A549 treated with CpdA at 1 μM for 4 hours (cell line): ENCODE measurements around the gene FAXC. TPM values are rescaled to one million over a fixed set of nuclear protein-coding genes. Genes with fewer than 3 reads are reported as not detected.

ENCODE experiments used
- total RNA-seq: library from RNA; stranded (reverse); fragments of 200-300 nt; extraction: Qiagen RNA extraction; gene quantifications from 5 replicates; pipeline ENCODE4 v1.2.3, GENCODE V29; 2022; ENCODE audit warnings: low read depth

FAXC gene
- total RNA-seq, result 6.4 to 8.1 TPM (median 6.8 TPM) in 5 replicates

DNA sequence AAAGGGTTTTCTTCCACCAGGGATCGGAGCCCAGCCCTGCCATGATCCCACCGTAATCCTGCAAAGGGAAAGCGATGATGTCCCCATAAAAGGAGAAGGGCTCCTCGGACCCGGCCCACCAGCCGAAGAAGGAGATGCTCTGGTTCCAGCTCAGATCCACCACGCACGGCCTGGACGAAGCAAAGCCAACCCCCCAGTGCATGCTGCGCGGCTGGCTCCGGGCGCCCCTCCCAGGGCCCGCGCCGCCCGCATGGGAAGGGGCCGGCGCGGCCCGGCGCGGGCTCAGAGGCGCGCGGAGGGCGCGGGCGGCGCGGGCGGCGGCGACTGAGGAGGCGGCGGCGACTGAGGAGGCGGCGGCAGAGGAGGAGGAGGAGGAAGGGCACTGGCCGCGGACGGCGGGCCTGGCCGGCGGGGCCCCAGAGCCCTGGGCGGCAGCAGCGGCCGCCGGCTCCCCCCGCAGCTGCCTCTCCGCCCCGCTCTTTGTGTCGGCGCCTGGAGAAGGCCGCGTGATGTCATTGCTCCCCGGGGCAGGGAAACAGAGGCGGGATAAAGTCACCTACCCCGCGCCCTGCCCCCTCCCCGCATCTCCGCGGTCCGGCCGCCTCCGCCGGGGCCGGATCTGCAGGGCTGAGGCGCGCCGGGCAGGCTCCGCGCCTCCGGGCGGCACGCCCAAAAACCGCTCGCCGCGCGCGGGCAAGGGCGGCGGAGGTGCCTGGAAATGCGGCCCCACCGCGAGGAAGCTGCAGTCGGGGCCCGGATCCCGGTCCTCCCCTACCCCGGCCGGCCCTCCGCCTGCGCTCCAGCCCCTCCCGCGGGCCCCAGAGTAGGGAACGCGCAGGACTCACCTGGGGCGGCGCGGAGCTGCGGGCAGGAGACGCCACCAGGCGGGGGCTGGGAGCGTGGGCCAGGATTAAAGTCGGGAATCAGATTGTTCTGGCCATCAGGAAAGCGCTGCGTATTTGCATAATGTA is at the start of gene FAXC:
TSS of gene FAXC (minus strand) at position 504 of the 971 bp plus-strand sequence. CDS start at position 202, 302 bp downstream.

DNA sequence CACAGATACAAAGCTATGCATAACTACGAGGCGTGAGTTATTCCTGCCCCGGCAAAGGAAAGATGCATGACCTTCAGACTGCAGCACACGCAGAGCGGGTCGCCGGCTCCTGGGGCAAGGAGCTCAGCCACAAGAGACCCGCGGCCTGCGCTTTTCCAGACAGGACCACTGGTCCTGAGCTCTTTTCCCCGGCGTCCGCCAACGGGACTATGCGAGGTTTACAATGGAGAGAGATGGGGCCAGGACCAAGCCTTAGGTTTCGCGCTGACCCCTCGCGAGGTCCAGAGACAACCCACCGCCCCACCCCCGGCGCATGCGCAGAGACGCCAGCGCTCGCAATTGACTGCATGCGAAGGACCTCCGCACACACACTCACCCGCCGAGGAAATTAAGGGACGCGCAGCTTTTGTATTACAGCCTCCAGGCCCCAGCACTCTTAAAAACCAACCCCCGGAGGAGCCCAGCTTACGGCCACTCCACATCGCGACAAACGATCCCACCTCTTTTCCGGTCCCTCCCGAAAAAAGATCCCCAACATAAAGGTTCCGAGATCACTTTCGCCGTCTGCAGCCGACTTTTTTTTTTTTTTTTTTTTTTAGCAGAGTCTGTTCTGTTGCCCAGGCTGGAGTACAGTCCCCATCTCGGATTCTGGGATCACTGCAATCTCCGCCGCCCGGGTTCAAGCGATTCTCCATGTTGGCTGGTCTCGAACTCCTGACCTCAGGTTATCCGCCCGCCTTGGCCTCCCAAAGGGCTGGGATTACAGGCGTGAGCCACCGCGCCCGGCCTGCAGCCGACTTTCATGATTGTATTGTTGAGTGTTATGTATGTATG is 44.4 kb upstream of the FAXC start, which contains the start of gene COQ3:
TSS of gene COQ3 (minus strand) at position 498 of the 834 bp plus-strand sequence. CDS start at position 482, 16 bp downstream.

Other genes with a start within 250 kb of the FAXC start
- gene COQ3, start 44.5 kb upstream of the FAXC start, total RNA-seq, result 8.8 to 11.7 TPM (median 10.5 TPM) in 5 replicates
- 26.2 to 35.7 TPM (median 27.6 TPM) in 5 replicates for gene PNISR, start 75.6 kb upstream of the FAXC start, total RNA-seq
- gene USP45, start 165.7 kb upstream of the FAXC start, total RNA-seq, result 4.4 to 6.2 TPM (median 5.4 TPM) in 5 replicates
- gene CCNC, start 219.0 kb upstream of the FAXC start, total RNA-seq, result 27.5 to 37.2 TPM (median 28.3 TPM) in 5 replicates